ENCODE data around the gene EFEMP2.

DNA sequence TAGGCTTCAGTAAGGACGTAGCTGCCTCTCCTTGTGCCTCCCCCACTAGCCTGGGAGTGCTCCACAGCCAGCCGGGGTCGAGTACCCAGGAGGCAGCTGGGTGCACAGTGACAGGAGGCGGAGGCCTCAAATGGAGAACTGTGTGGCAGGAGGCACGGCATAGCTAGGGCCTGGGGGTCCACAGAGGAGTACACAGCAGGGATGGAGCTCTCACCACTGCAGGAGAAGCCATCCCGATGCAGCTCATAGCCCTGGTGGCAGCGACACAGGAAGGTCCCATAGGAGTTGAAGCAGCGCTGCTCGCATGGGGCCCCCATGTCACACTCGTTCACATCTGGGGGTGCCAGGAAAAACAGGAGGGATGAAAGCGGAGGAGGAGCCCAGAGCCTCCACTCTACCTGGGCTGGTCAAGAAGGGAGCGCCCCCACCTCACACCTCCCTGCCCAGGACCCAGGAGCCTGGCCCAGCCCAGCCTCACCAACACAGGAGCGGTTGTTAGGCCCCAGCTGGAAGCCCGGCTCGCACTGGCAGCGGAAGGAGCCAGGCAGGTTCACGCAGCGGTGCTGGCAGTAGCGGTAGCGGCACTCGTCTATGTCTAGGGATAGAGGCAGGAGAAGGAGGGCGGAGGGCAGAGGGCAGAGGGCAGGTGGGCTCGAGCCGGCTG lies 2.8 kb downstream of the EFEMP2 start:
- TF ChIP-seq, protein P1, sequence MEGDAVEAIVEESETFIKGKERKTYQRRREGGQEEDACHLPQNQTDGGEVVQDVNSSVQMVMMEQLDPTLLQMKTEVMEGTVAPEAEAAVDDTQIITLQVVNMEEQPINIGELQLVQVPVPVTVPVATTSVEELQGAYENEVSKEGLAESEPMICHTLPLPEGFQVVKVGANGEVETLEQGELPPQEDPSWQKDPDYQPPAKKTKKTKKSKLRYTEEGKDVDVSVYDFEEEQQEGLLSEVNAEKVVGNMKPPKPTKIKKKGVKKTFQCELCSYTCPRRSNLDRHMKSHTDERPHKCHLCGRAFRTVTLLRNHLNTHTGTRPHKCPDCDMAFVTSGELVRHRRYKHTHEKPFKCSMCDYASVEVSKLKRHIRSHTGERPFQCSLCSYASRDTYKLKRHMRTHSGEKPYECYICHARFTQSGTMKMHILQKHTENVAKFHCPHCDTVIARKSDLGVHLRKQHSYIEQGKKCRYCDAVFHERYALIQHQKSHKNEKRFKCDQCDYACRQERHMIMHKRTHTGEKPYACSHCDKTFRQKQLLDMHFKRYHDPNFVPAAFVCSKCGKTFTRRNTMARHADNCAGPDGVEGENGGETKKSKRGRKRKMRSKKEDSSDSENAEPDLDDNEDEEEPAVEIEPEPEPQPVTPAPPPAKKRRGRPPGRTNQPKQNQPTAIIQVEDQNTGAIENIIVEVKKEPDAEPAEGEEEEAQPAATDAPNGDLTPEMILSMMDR (conservative IDR thresholded peaks at IDR 0.05; ENCODE audit: low read depth in 2 of 2) = no peak
- TF ChIP-seq STAT1 (IDR thresholded peaks at IDR 0.05; ENCODE audit: unreplicated experiment) = no peak

Measured in GM23338 (cell line).